ENCODE results near the gene PTPRD.

DNA sequence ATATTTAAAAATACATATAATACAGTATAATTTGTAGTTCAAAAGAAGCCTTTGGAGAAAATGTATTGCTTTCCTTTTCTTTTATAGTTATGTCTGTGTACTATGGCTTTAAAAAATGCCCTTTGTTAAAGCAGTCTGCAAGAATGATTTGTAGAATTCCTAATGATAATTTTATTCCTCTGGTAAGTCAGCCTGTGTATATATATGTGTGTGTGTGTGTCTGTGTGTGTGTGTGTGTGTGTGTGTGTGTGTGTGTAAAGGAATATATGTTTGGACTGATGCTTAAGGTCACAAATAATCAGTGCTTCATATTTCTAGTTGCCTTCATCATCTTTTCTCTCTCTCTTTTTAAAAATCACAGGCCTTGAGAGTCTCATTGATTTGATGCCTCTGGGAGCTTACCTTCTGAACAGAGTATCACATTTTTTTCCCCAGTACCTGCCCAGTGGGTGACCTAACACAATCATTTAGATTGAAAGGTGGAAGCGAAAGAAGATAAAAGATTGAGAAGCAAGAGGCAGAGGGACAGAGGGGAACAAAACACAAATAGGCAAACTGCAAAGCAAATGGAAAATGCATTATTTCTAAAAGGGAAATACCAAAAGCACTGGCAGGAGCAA, 2104.0 kb downstream of the PTPRD start:
- TF ChIP-seq, protein P1, sequence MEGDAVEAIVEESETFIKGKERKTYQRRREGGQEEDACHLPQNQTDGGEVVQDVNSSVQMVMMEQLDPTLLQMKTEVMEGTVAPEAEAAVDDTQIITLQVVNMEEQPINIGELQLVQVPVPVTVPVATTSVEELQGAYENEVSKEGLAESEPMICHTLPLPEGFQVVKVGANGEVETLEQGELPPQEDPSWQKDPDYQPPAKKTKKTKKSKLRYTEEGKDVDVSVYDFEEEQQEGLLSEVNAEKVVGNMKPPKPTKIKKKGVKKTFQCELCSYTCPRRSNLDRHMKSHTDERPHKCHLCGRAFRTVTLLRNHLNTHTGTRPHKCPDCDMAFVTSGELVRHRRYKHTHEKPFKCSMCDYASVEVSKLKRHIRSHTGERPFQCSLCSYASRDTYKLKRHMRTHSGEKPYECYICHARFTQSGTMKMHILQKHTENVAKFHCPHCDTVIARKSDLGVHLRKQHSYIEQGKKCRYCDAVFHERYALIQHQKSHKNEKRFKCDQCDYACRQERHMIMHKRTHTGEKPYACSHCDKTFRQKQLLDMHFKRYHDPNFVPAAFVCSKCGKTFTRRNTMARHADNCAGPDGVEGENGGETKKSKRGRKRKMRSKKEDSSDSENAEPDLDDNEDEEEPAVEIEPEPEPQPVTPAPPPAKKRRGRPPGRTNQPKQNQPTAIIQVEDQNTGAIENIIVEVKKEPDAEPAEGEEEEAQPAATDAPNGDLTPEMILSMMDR (IDR thresholded peaks at IDR 0.05), result no peak
- TF ChIP-seq POLR2A (IDR thresholded peaks at IDR 0.05), result no peak

All from Peyer's patch (tissue), 4 donors.